SK-N-SH (cell line): ENCODE data around the gene EXOC6. TPM values are rescaled to one million over a fixed set of nuclear protein-coding genes. Genes with fewer than 3 reads are reported as not detected.

Source experiments
- CTCF ChIA-PET: fragments of 300-600, 350-600 bp; formaldehyde crosslinking; extraction: SDS; loops from one replicate; lab custom pipeline; 2021; lab: Yijun Ruan, JAX
- POLR2A ChIA-PET: fragments of 350-600 bp; sonication (Branson Sonifier 250); formaldehyde crosslinking; extraction: SDS; loops from one replicate; lab custom pipeline; 2020; ENCODE audit warnings: antibody characterized with exemption, inconsistent platforms; lab: Yijun Ruan, JAX
- DNase-seq: peaks from one replicate; pipeline ENCODE4 v3.0.0; 2012
- H2AFZ ChIP-seq: fragments of 200-600 bp; sonication (generic); 2 replicates; pipeline ENCODE4 v1.8.1; 2016; ENCODE audit warnings: antibody characterized with exemption, mild to moderate bottlenecking, low read depth
- H3F3A ChIP-seq: fragments of 200-600 bp; sonication (generic); replicated peaks from 2 replicates; pipeline ENCODE3; 2016; ENCODE audit warnings: antibody characterized with exemption, mild to moderate bottlenecking; ENCODE audit not compliant: insufficient read depth
- H3K27ac ChIP-seq, 2 experiments: fragments of 200-500 bp in 1 of 2; fragments of 200-600 bp in 1 of 2; sonication (Bioruptor generic) in 1 of 2; sonication (generic), shearing (Covaris generic) in 1 of 2; 2 replicates each; pipeline versions ENCODE4 v1.5.1 to v1.6.1; 2014 to 2016; ENCODE audit warnings: low read depth in 2 of 2, inconsistent platforms in 1 of 2, low read length in 1 of 2, mild to moderate bottlenecking in 1 of 2, mixed read lengths in 1 of 2
- H3K27me3 ChIP-seq: fragments of 200-600 bp; sonication (generic), shearing (Covaris generic); 2 replicates; pipeline ENCODE4 v1.6.1; 2016; ENCODE audit warnings: mixed run types; ENCODE audit not compliant: insufficient read depth
- H3K36me3 ChIP-seq, 2 experiments: fragments of 200-500 bp in 1 of 2; fragments of 200-600 bp in 1 of 2; sonication (Bioruptor generic) in 1 of 2; sonication (generic) in 1 of 2; replicated peaks in 1 of 2; 2 replicates each; pipeline versions ENCODE3 to v1.5.1; 2014 to 2016; ENCODE audit warnings: low read length in 1 of 2, mild to moderate bottlenecking in 1 of 2; ENCODE audit not compliant: insufficient read depth in 2 of 2, control insufficient read depth in 1 of 2
- H3K4me1 ChIP-seq, 2 experiments: fragments of 200-500 bp in 1 of 2; fragments of 200-600 bp in 1 of 2; sonication (Bioruptor generic) in 1 of 2; sonication (generic), shearing (Covaris generic) in 1 of 2; 2 replicates each; pipeline versions ENCODE4 v1.5.1 to v1.6.1; 2014 to 2016; ENCODE audit warnings: low read depth in 1 of 2, low read length in 1 of 2, mixed run types in 1 of 2; ENCODE audit not compliant: insufficient read depth in 2 of 2, control insufficient read depth in 1 of 2
- H3K4me2 ChIP-seq: fragments of 200-600 bp; sonication (generic), shearing (Covaris generic); 2 replicates; pipeline ENCODE4 v1.6.1; 2017; ENCODE audit warnings: mixed run types
- H3K4me3 ChIP-seq, 2 experiments: fragments of 200-500 bp in 1 of 2; fragments of 200-600 bp in 1 of 2; sonication (Bioruptor generic) in 1 of 2; sonication (generic), shearing (Covaris generic) in 1 of 2; 2 replicates each; pipeline versions ENCODE4 v1.5.1 to v1.8.1; 2014 to 2016; ENCODE audit warnings: low read depth in 2 of 2, inconsistent platforms in 1 of 2, low read length in 1 of 2, mild to moderate bottlenecking in 1 of 2, mixed read lengths in 1 of 2, moderate library complexity in 1 of 2
- H3K79me2 ChIP-seq: fragments of 200-600 bp; sonication (generic); 2 replicates; pipeline ENCODE4 v1.8.1; 2017; ENCODE audit warnings: mild to moderate bottlenecking; ENCODE audit not compliant: insufficient read depth
- H3K9ac ChIP-seq: fragments of 200-600 bp; sonication (generic); 2 replicates; pipeline ENCODE4 v1.6.1; 2017; ENCODE audit warnings: mixed run types
- H3K9me2 ChIP-seq: fragments of 200-600 bp; sonication (generic); 2 replicates; pipeline ENCODE4 v1.6.1; 2017; ENCODE audit warnings: mixed run types
- H3K9me3 ChIP-seq: fragments of 200-600 bp; sonication (generic); 2 replicates; pipeline ENCODE4 v1.6.1; 2017; ENCODE audit warnings: mixed run types, mild to moderate bottlenecking, moderate library complexity
- H4K20me1 ChIP-seq: fragments of 200-600 bp; sonication (generic); 2 replicates; pipeline ENCODE4 v1.6.1; 2017; ENCODE audit warnings: mild to moderate bottlenecking, mixed run types; ENCODE audit not compliant: insufficient read depth
- EP300 ChIP-seq, 2 experiments: IDR thresholded peaks; 2 replicates each; pipeline versions ENCODE4 v1.4.0 to v1.6.1; 2012; ENCODE audit warnings: borderline replicate concordance in 1 of 2, low read depth in 1 of 2, low read length in 1 of 2
- FOXM1 ChIP-seq: IDR thresholded peaks from 2 replicates; pipeline ENCODE4 v1.4.0; 2012; ENCODE audit warnings: low read depth, mild to moderate bottlenecking
- GABPA ChIP-seq: IDR thresholded peaks from 2 replicates; pipeline ENCODE4 v1.4.0; 2012; ENCODE audit warnings: low read depth, mild to moderate bottlenecking
- JUND ChIP-seq: IDR thresholded peaks from 2 replicates; pipeline ENCODE4 v1.4.0; 2012
- MEF2A ChIP-seq: IDR thresholded peaks from 2 replicates; pipeline ENCODE4 v1.4.0; 2012; ENCODE audit warnings: low read depth, borderline replicate concordance
- MXI1 ChIP-seq: IDR thresholded peaks from 2 replicates; pipeline ENCODE4 v1.6.1; 2012; ENCODE audit warnings: mild to moderate bottlenecking, low read depth, low read length, improper control_type of control experiment
- NFIC ChIP-seq: IDR thresholded peaks from 2 replicates; pipeline ENCODE4 v1.4.0; 2012; ENCODE audit warnings: borderline replicate concordance
- RCOR1 ChIP-seq: fragments of 150-350 bp; IDR thresholded peaks from 2 replicates; pipeline ENCODE4 v1.6.1; 2017; ENCODE audit warnings: antibody characterized with exemption, low read length
- REST ChIP-seq: IDR thresholded peaks from 2 replicates; pipeline ENCODE4 v1.6.1; 2012; ENCODE audit warnings: mild to moderate bottlenecking, low read depth, low read length, moderate library complexity
- RFX5 ChIP-seq: IDR thresholded peaks from 2 replicates; pipeline ENCODE4 v1.6.1; 2012; ENCODE audit warnings: mild to moderate bottlenecking, improper control_type of control experiment, low read length
- RXRA ChIP-seq: IDR thresholded peaks from 2 replicates; pipeline ENCODE4 v1.4.0; 2012; ENCODE audit warnings: low read depth, mild to moderate bottlenecking, borderline replicate concordance
- USF1 ChIP-seq: IDR thresholded peaks from 2 replicates; pipeline ENCODE4 v1.4.0; 2012; ENCODE audit warnings: low read depth, borderline replicate concordance
- USF2 ChIP-seq: fragments of 150-350 bp; IDR thresholded peaks from 2 replicates; pipeline ENCODE4 v1.6.1; 2017; ENCODE audit warnings: antibody characterized with exemption, low read length, low read depth, borderline replicate concordance
- YY1 ChIP-seq: IDR thresholded peaks from 2 replicates; pipeline ENCODE4 v1.4.0; 2012; ENCODE audit warnings: low read depth, mild to moderate bottlenecking
- ZBTB33 ChIP-seq: IDR thresholded peaks from 2 replicates; pipeline ENCODE4 v1.4.0; 2012; ENCODE audit warnings: low read depth, borderline replicate concordance
- WGBS: methylation state at CpG from one replicate; pipeline ENCODE4 v1.1.6; 2017; ENCODE audit warnings: low lambda C conversion rate; 5-methylcytosine and 5-hydroxymethylcytosine counted together
- polyA plus RNA-seq, 3 experiments: library from polyadenylated mRNA; depleted of rRNA; stranded (reverse); fragments of >200 nt; gene quantifications; 2 replicates each; pipeline ENCODE4 v1.2.3, GENCODE V29; 2012

The EXOC6 gene
- polyA plus RNA-seq, 1 of the 3 experiments (the other 2 are of a cell fraction): 2.3 TPM

GRCh38 chr10:92923416-92923815 lies 75.1 kb downstream of the EXOC6 start:
- no peaks in the 10 kb centered on the region for H4K20me1 ChIP-seq
- H3K9me2 ChIP-seq: no peaks in the 10 kb centered on the region
- ChIA-PET POLR2A (no interaction called here), CTCF (interaction anchor here (1.1 to 3.5 kb wide), 3 partner anchors 9 to 632 kb away, joined by 3 to 17 read pairs (median 4); no protein-coding TSS in a partner anchor)
- no peaks in the 10 kb centered on the region for H3K4me1 ChIP-seq
- H3K27ac ChIP-seq: no peak overlapping the region
- no peaks in the 10 kb centered on the region for H3K79me2 ChIP-seq
- H3K4me2 ChIP-seq: no peak overlapping the region
- 0 out of 2 replicates have a peak, but pooled peaks cover 5% of the 10 kb centered on the region for H3K9me3 ChIP-seq
- H3K9ac ChIP-seq: no peak overlapping the region
- no peak for TF ChIP-seq YY1
- TF ChIP-seq REST: no peak
- no peak for TF ChIP-seq MEF2A
- no peak for TF ChIP-seq NFIC
- TF ChIP-seq MXI1: no peak
- TF ChIP-seq RCOR1: no peak
- TF ChIP-seq FOXM1: no peak
- no peak for TF ChIP-seq GABPA
- no peak for TF ChIP-seq USF1
- no peak for TF ChIP-seq EP300 (IDR thresholded peaks at IDR 0.05; ENCODE audit: borderline replicate concordance in 1 of 2, low read depth in 1 of 2, low read length in 1 of 2)
- TF ChIP-seq USF2: no peak
- TF ChIP-seq JUND: no peak
- no peak overlapping the region for H2AFZ ChIP-seq
- no peaks in the 10 kb centered on the region for H3F3A ChIP-seq
- WGBS: 89% methylated on average over 1 of the region's 1 CpG
- no peak overlapping the region for H3K4me3 ChIP-seq
- no peaks in the 10 kb centered on the region for H3K27me3 ChIP-seq
- H3K36me3 ChIP-seq: peaks cover 0 to under 1% of the 10 kb centered on the region in 2 experiments
- DNase-seq: no peak

GRCh38 chr10:92929896-92930295 lies 81.6 kb downstream of the EXOC6 start:
- peaks cover 0 to 15% of the 10 kb centered on the region in 2 experiments for H3K36me3 ChIP-seq
- no peaks in the 10 kb centered on the region for H3K9me2 ChIP-seq
- POLR2A ChIA-PET: no interaction called here
- H3K27ac ChIP-seq: no peak overlapping the region
- WGBS: 94% methylated on average over 5 of the region's 5 CpGs
- H3K9me3 ChIP-seq: no peaks in the 10 kb centered on the region
- no peak overlapping the region for H2AFZ ChIP-seq
- no peaks in the 10 kb centered on the region for H3K4me1 ChIP-seq
- H4K20me1 ChIP-seq: no peaks in the 10 kb centered on the region
- no peak for DNase-seq
- H3K79me2 ChIP-seq: no peaks in the 10 kb centered on the region
- H3K9ac ChIP-seq: no peak overlapping the region
- CTCF ChIA-PET: no interaction called here
- no peaks in the 10 kb centered on the region for H3K27me3 ChIP-seq
- no peak overlapping the region for H3K4me2 ChIP-seq
- no peak for TF ChIP-seq RXRA
- no peak for TF ChIP-seq RFX5
- no peak for TF ChIP-seq NFIC
- no peak for TF ChIP-seq GABPA
- no peak for TF ChIP-seq USF2
- no peak for TF ChIP-seq ZBTB33
- no peak for TF ChIP-seq YY1
- H3F3A ChIP-seq: no peaks in the 10 kb centered on the region
- H3K4me3 ChIP-seq: no peak overlapping the region
